ENCODE measurements around the gene GLIS1. TPM values are rescaled to one million over a fixed set of nuclear protein-coding genes. Genes with fewer than 3 reads are reported as not detected.

GLIS1 gene
- total and polyA plus RNA-seq, 7 donors: 0.03 to 0.40 (median 0.15) TPM

DNA sequence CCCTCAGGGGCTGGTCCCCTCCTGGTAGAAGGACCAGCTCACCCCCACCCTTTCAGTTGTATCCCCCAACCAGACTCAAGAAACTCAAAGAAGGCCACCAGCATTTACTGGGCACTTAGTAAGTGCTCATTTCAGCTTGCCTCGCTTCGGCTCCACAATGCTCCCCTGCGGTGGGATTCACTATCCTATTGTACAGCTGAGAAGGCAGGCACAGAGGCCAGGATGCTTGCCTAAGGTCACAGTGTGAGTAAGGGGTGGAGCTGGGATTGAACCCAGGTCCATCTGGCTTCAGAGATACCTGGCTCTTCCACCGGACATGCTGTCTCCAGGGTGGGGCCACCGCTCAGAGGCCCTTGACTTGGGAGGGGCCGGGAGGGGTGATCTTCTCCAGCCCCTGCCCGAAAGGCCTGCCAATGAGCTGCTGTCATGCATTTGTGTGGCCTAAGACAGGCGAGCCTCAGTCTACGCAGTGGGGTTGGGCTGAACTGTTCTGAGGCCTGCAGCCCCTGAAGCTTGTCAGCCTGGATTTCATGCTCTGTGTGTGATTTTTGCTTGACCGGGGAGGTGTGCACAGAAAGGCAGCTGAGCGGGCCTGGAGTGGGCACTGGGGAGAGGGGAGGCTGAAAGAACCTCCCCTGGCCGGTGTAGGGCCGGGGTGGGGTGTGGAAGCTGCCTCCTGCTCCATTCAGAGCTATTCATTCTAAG is 231.7 kb downstream of the GLIS1 start:
- H3K27ac ChIP-seq: no peak overlapping the region
- no peak overlapping the region for H3K4me3 ChIP-seq
- no peaks in the 10 kb centered on the region for H3K4me1 ChIP-seq
- H3K27me3 ChIP-seq (ENCODE audit: insufficient read depth in 3 of 3, low read length in 2 of 3): no peaks in the 10 kb centered on the region
- DNase-seq: no peak
- no peak for ATAC-seq
- TF ChIP-seq CTCF (IDR thresholded peaks at IDR 0.05): no peak
- H3K36me3 ChIP-seq (ENCODE audit: insufficient read depth in 1 of 2, low read depth in 1 of 2): no peaks in the 10 kb centered on the region
- WGBS, 3 donors: 93 to 96% (median 96%) methylated on average over 13 of the region's 13 CpGs
- intact Hi-C loops (cut with DNase I): no loop called here
- H3K9me3 ChIP-seq: no peaks in the 10 kb centered on the region

- Histone ChIP-seq H3K9me3 (no peaks in the 10 kb centered on the region), H3K4me3 (no peak overlapping the region), H3K4me1 (no peaks in the 10 kb centered on the region), H3K36me3 (ENCODE audit: insufficient read depth in 1 of 2, low read depth in 1 of 2) (no peaks in the 10 kb centered on the region), H3K27me3 (ENCODE audit: insufficient read depth in 3 of 3, low read length in 2 of 3) (peaks cover 0 to 2% (median 0%) of the 10 kb centered on the region in 3 donors), H3K27ac (no peak overlapping the region)
- DNase-seq (no peak), ATAC-seq (no peak)
- intact Hi-C loops (cut with DNase I): no loop called here
- WGBS, 3 donors: 93 to 97% (median 96%) methylated on average over 25 of the region's 25 CpGs
- TF ChIP-seq CTCF (IDR thresholded peaks at IDR 0.05): no peak
Measured at GRCh38 chr1:53506355-53507050, 232.5 kb downstream of the GLIS1 start.

- H3K36me3 ChIP-seq (ENCODE audit: insufficient read depth in 1 of 2, low read depth in 1 of 2): no peaks in the 10 kb centered on the region
- intact Hi-C loops (cut with DNase I): no loop called here
- no peak overlapping the region for H3K27ac ChIP-seq
- H3K4me3 ChIP-seq: no peak overlapping the region
- H3K27me3 ChIP-seq (ENCODE audit: insufficient read depth in 3 of 3, low read length in 2 of 3): peaks cover 0 to 4% (median 0%) of the 10 kb centered on the region in 3 donors
- no peaks in the 10 kb centered on the region for H3K9me3 ChIP-seq
- DNase-seq (no peak), ATAC-seq (no peak)
- no peak for TF ChIP-seq CTCF (IDR thresholded peaks at IDR 0.05)
- no peaks in the 10 kb centered on the region for H3K4me1 ChIP-seq
- WGBS, 3 donors: 93 to 96% (median 94%) methylated on average over 13 of the region's 13 CpGs
Measured at GRCh38 chr1:53505891-53506290, 233.1 kb downstream of the GLIS1 start.

DNA sequence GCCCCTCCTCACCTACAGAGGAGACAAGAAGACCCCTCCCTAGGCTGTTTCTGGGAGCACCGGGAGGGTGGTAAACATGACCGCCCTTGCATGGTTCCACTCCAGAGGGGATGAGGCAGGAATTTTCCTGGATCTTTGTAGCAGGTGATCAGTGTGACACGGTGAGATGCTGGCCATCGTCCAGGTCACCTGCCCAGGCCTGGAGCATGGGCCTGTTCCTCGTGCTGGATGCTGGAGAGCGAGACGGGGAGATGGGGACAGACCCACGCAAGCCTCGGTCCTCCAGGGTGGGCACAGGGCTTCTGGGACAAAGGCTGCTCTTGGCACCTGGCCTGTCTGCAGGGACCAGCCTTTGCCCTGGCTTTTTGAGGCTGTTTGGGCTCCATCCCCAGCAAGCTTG is 233.6 kb downstream of the GLIS1 start:
- no peaks in the 10 kb centered on the region for H3K9me3 ChIP-seq
- H3K36me3 ChIP-seq (ENCODE audit: insufficient read depth in 1 of 2, low read depth in 1 of 2): no peaks in the 10 kb centered on the region
- peaks cover 0 to 4% (median 1%) of the 10 kb centered on the region in 3 donors for H3K27me3 ChIP-seq (ENCODE audit: insufficient read depth in 3 of 3, low read length in 2 of 3)
- no peak overlapping the region for H3K27ac ChIP-seq
- 90 to 94% (median 91%) methylated on average over 9 of the region's 9 CpGs for WGBS, 3 donors
- ATAC-seq: no peak
- no peak for DNase-seq
- TF ChIP-seq CTCF (IDR thresholded peaks at IDR 0.05): no peak
- H3K4me1 ChIP-seq: no peaks in the 10 kb centered on the region
- intact Hi-C loops (cut with DNase I): no loop called here
- no peak overlapping the region for H3K4me3 ChIP-seq
